Smooth muscle cell of the brain vasculature (primary cell): Measurements from ENCODE around the gene TRABD2B.

Source experiments
- DNase-seq: peaks from one replicate; pipeline ENCODE4 v3.0.0-alpha.2; 2012; ENCODE audit warnings: low read depth, low spot score

The TRABD2B gene

GRCh38 chr1:47852006-47852718, 145.0 kb downstream of the TRABD2B start:
- no peak for DNase-seq

GRCh38 chr1:47850451-47850850, 146.7 kb downstream of the TRABD2B start:
- DNase-seq = no peak

- DNase-seq = no peak
These were observed 147.5 kb downstream of the TRABD2B start for GRCh38 chr1:47849591-47850261.

- DNase-seq = no peak
These were observed 148.1 kb downstream of the TRABD2B start for GRCh38 chr1:47849005-47849521.

- no peak for DNase-seq
These were observed 149.4 kb downstream of the TRABD2B start for GRCh38 chr1:47847763-47848162.

GRCh38 chr1:47844558-47844955, 152.6 kb downstream of the TRABD2B start:
- no peak for DNase-seq

GRCh38 chr1:47843781-47844557, 153.2 kb downstream of the TRABD2B start:
- no peak for DNase-seq

- DNase-seq = no peak
These were observed 154.1 kb downstream of the TRABD2B start for GRCh38 chr1:47843059-47843458.

GRCh38 chr1:47842228-47842919, 154.8 kb downstream of the TRABD2B start:
- DNase-seq = no peak

GRCh38 chr1:47841356-47841755, 155.8 kb downstream of the TRABD2B start:
- DNase-seq = no peak

- DNase-seq = no peak
These were observed 156.6 kb downstream of the TRABD2B start for GRCh38 chr1:47840393-47841190.

GRCh38 chr1:47839433-47839760, 157.8 kb downstream of the TRABD2B start:
- DNase-seq = no peak

GRCh38 chr1:47838562-47839432, 158.4 kb downstream of the TRABD2B start:
- DNase-seq = no peak

- no peak for DNase-seq
These were observed 159.2 kb downstream of the TRABD2B start for GRCh38 chr1:47837866-47838561.

- no peak for DNase-seq
These were observed 159.9 kb downstream of the TRABD2B start for GRCh38 chr1:47837056-47837830.

- no peak for DNase-seq
These were observed 161.8 kb downstream of the TRABD2B start for GRCh38 chr1:47835409-47835808.

GRCh38 chr1:47834326-47834725, 162.9 kb downstream of the TRABD2B start:
- no peak for DNase-seq

GRCh38 chr1:47830641-47831333, 166.4 kb downstream of the TRABD2B start:
- DNase-seq = no peak
